K562 (cell line): Measurements from ENCODE around the gene PMEPA1. TPM values are rescaled to one million over a fixed set of nuclear protein-coding genes. Genes with fewer than 3 reads are reported as not detected.

Experiments used
- ATAC-seq: fragments of 200-7000 bp; cut with Tn5 transposase; 3 replicates; pipeline ENCODE4 v1.9.1; 2020; ENCODE audit warnings: moderate library complexity
- BruUV-seq: library from RNA; stranded (reverse); fragments of 400-500 nt; replicated peaks from 2 replicates; lab custom pipeline; 2021; lab: Mats Ljungman, UMichigan
- CTCF ChIA-PET: fragments of 300-600 bp; formaldehyde crosslinking; extraction: SDS; loops from one replicate; lab custom pipeline; 2021; ENCODE audit warnings: low intra/inter-chr PET ratio; lab: Yijun Ruan, JAX
- POLR2A ChIA-PET: fragments of 300-600, 350-650 bp; sonication (Branson Sonifier 250); formaldehyde crosslinking; extraction: SDS; loops from one replicate; lab custom pipeline; 2021; ENCODE audit warnings: antibody characterized with exemption, inconsistent platforms; lab: Yijun Ruan, JAX
- DNase-seq, 4 experiments: peaks; one replicate each; pipeline versions ENCODE4 v3.0.0 to v3.0.0-alpha.2; 2011 to 2018; ENCODE audit warnings: low spot score in 3 of 4, mixed read lengths in 3 of 4; ENCODE audit errors: extremely low read depth in 1 of 4
- FAIRE-seq: peaks from 2 replicates; lab custom pipeline; 2011; peaks lifted over from hg19 to GRCh38; lab: Jason Lieb, UNC
- H2AFZ ChIP-seq: 2 replicates; pipeline ENCODE4 v1.6.0; 2011; ENCODE audit warnings: low read depth, low read length, control low read depth, inconsistent platforms
- H3K27ac ChIP-seq: fragments of 200-600 bp; 3 replicates; pipeline ENCODE4 v1.8.0; 2011; ENCODE audit warnings: low read depth, mild to moderate bottlenecking, control low read depth, inconsistent platforms, low read length, moderate library complexity, mixed read lengths; ENCODE audit errors: extremely low read depth
- H3K27me3 ChIP-seq, 2 experiments: fragments of 300-600 bp in 1 of 2; 2 replicates in 1 of 2; 3 replicates in 1 of 2; pipeline versions ENCODE4 v1.6.0 to v1.8.0; 2011; ENCODE audit warnings: inconsistent platforms in 2 of 2, low read length in 2 of 2, mild to moderate bottlenecking in 1 of 2, mixed read lengths in 1 of 2, moderate library complexity in 1 of 2; ENCODE audit not compliant: control insufficient read depth in 2 of 2, insufficient read depth in 2 of 2
- H3K36me3 ChIP-seq: fragments of 300-600 bp; 3 replicates; pipeline ENCODE4 v1.8.0; 2011; ENCODE audit warnings: mild to moderate bottlenecking, low read length, inconsistent platforms; ENCODE audit not compliant: control insufficient read depth, insufficient read depth
- H3K4me1 ChIP-seq, 2 experiments: fragments of 200-600 bp in 1 of 2; replicated peaks in 1 of 2; 2 replicates in 1 of 2; 3 replicates in 1 of 2; pipeline versions ENCODE4 v1.5.1 to v1.8.0; 2011; ENCODE audit warnings: inconsistent platforms in 2 of 2, low read length in 2 of 2, mild to moderate bottlenecking in 1 of 2, mixed read lengths in 1 of 2, moderate library complexity in 1 of 2; ENCODE audit not compliant: control insufficient read depth in 2 of 2, insufficient read depth in 2 of 2
- H3K4me2 ChIP-seq: 2 replicates; pipeline ENCODE4 v1.6.1; 2011; ENCODE audit warnings: low read length, control low read depth, inconsistent platforms, mixed read lengths; ENCODE audit not compliant: insufficient read depth
- H3K4me3 ChIP-seq: fragments of 200-600 bp; sonication (generic), shearing (Covaris generic); 2 replicates; pipeline ENCODE4 v1.5.1; 2016; ENCODE audit warnings: control low read depth, inconsistent platforms
- H3K79me2 ChIP-seq: fragments of 200-600 bp; 3 replicates; pipeline ENCODE4 v1.8.0; 2011; ENCODE audit warnings: low read length, inconsistent platforms; ENCODE audit not compliant: control insufficient read depth, insufficient read depth
- H3K9ac ChIP-seq, 2 experiments: 2 replicates each; pipeline versions ENCODE4 v1.6.0 to v1.6.1; 2011; ENCODE audit warnings: low read depth in 2 of 2, low read length in 2 of 2, control low read depth in 1 of 2, inconsistent platforms in 1 of 2, mild to moderate bottlenecking in 1 of 2, mixed read lengths in 1 of 2; ENCODE audit not compliant: insufficient read depth in 1 of 2
- H3K9me1 ChIP-seq: one replicate; pipeline ENCODE4 v1.6.0; 2011; ENCODE audit warnings: inconsistent platforms, mild to moderate bottlenecking, low read length, moderate library complexity; ENCODE audit not compliant: control insufficient read depth, insufficient read depth
- H3K9me3 ChIP-seq: replicated peaks from 2 replicates; pipeline ENCODE4 v1.5.1; 2011; ENCODE audit warnings: low read depth, low read length, inconsistent platforms; ENCODE audit not compliant: control insufficient read depth, insufficient read depth
- H4K20me1 ChIP-seq: replicated peaks from 2 replicates; pipeline ENCODE4 v1.6.1; 2011; ENCODE audit warnings: low read length, inconsistent platforms, mixed read lengths; ENCODE audit not compliant: control insufficient read depth, insufficient read depth
- NFYB ChIP-seq: IDR thresholded peaks from 2 replicates; pipeline ENCODE4 v1.6.1; 2011; ENCODE audit warnings: mild to moderate bottlenecking, moderate library complexity; ENCODE audit not compliant: insufficient read length; ENCODE audit errors: extremely low read depth
- ZNF217 ChIP-seq: sonication (generic); formaldehyde crosslinking; IDR thresholded peaks from 2 replicates; pipeline ENCODE4 v1.8.0; 2022; ENCODE audit warnings: mild to moderate bottlenecking, missing genetic modification reagents
- WGBS: fragments of 100-300 bp; shearing (Covaris generic); methylation state at CpG from one replicate; pipeline ENCODE4 v1.1.6; 2016; ENCODE audit warnings: low coverage, mixed read lengths; ENCODE audit not compliant: insufficient coverage; ENCODE audit errors: missing lambda C conversion rate; 5-methylcytosine and 5-hydroxymethylcytosine counted together
- in situ Hi-C: fragments of 300-500 bp; cut with MboI; formaldehyde crosslinking; loops from 4 replicates; pipeline ENCODE4 v1.15.0; 2018; ENCODE audit warnings: inconsistent platforms, mixed read lengths
- intact Hi-C: fragments of 100-400 bp; cut with micrococcal nuclease; formaldehyde crosslinking; loops from 2 replicates; pipeline ENCODE4 v1.14.2; 2022
- polyA plus RNA-seq, 8 experiments: library from polyadenylated mRNA; depleted of rRNA in 4 of 8; stranded (reverse) in 5 of 8; unstranded in 3 of 8; fragments of >200 nt; fragmentation: Nextera tagmentation in 2 of 8; fragmentation: Illumina TruSeq in 1 of 8; extraction: Ambion mirVana in 2 of 8; extraction: Trizol in 1 of 8; gene quantifications; 2 replicates each; pipeline versions ENCODE4 v1.2.1 to v1.2.3, GENCODE V29; 2011 to 2014; ENCODE audit warnings: inconsistent platforms in 1 of 8, missing spikeins in 1 of 8
- total RNA-seq, 7 experiments: library from RNA; depleted of rRNA in 6 of 7; stranded (reverse); fragments of >200 nt in 6 of 7; fragmentation: Illumina TruSeq in 2 of 7; extraction: Trizol in 2 of 7; gene quantifications; 2 replicates each; pipeline versions ENCODE4 v1.2.1 to v1.2.3, GENCODE V29; 2011 to 2021; ENCODE audit warnings: low replicate concordance in 1 of 7
- TF ChIP-seq, protein P1 (sequence below): sonication (generic); formaldehyde crosslinking; IDR thresholded peaks from 2 replicates; pipeline ENCODE4 v1.5.0; 2020; ENCODE audit warnings: missing genetic modification reagents

PMEPA1 gene
- total and polyA plus RNA-seq, 9 of the 15 experiments (the other 6 are each of a cell fraction or from before 2014, with no cell fraction given): 0.16 TPM; not detected in 8

DNA sequence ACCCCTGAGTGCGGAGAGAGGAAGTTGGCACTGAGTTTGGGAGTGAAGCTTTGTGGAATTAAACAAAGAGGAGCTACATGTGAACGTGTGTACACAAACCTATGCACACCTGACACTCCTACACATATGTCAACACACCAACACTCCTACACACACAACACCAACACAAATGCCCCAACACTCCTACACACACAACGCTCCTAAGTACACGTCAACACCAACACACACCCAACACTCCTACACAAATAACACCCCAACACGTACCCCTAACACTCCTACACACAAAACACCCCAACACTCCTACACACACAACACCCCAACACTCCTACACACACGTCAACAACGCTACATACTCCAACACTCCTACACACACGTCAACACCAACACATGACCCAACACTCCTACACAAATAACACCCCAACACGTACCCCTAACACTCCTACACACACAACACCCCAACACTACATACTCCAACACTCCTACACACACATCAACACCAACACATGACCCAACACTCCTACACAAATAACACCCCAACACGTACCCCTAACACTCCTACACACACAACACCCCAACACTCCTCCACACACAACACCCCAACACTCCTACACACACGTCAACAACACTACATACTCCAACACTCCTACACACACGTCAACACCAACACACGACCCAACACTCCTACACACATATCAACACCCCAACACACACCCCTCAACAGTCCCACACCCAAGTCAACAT lies 49.5 kb downstream of the PMEPA1 start:
- in situ Hi-C loops (no loop called here), intact Hi-C loops (no loop called here)
- ATAC-seq (no peak), FAIRE-seq (no peak), DNase-seq (no peak)
- WGBS: under 1% methylated on average over 10 of the region's 13 CpGs
- Histone ChIP-seq H3K4me3 (no peak overlapping the region), H3K9me3 (no peaks in the 10 kb centered on the region), H3K79me2 (no peaks in the 10 kb centered on the region), H3K9ac (no peak overlapping the region), H3K27me3 (peaks cover 18 to 93% of the 10 kb centered on the region in 2 experiments; a peak in 4 of 5 replicates), H3K27ac (no peak overlapping the region), H2AFZ (no peak overlapping the region), H3K36me3 (no peaks in the 10 kb centered on the region), H3K9me1 (no peaks in the 10 kb centered on the region), H3K4me2 (no peak overlapping the region), H3K4me1 (peaks cover 0 to 6% of the 10 kb centered on the region in 2 experiments; a peak in 1 of 5 replicates), H4K20me1 (0 out of 2 replicates have a peak, but pooled peaks cover 5% of the 10 kb centered on the region)
- ChIA-PET CTCF (no interaction called here), POLR2A (interaction anchor here (0.5 to 0.8 kb wide), 2 partner anchors 14 to 388 kb away, joined by 4 read pairs; no protein-coding TSS in a partner anchor)
- TF ChIP-seq NFYB (no peak), ZNF217 (no peak)
- TF ChIP-seq, protein P1, sequence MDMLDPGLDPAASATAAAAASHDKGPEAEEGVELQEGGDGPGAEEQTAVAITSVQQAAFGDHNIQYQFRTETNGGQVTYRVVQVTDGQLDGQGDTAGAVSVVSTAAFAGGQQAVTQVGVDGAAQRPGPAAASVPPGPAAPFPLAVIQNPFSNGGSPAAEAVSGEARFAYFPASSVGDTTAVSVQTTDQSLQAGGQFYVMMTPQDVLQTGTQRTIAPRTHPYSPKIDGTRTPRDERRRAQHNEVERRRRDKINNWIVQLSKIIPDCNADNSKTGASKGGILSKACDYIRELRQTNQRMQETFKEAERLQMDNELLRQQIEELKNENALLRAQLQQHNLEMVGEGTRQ (CRISPR knock-in tag): no peak
- no TSS peak for BruUV-seq
